Fibroblast of mammary gland (primary cell): Measurements from ENCODE around the gene KSR1.

Experiments
- DNase-seq: peaks from one replicate; pipeline ENCODE4 v3.0.0-alpha.2; 2010; ENCODE audit warnings: low read depth
- H3K4me3 ChIP-seq: 2 replicates; pipeline ENCODE4 v1.5.1; 2011; ENCODE audit warnings: low read depth, mild to moderate bottlenecking, low read length, moderate library complexity; ENCODE audit not compliant: control insufficient read depth
- TF ChIP-seq, protein P1 (sequence below): conservative IDR thresholded peaks from 2 replicates; pipeline ENCODE4 v1.5.1; 2011; ENCODE audit warnings: low read depth, low read length, inconsistent platforms; ENCODE audit not compliant: control insufficient read depth, insufficient read depth

The KSR1 gene

DNA sequence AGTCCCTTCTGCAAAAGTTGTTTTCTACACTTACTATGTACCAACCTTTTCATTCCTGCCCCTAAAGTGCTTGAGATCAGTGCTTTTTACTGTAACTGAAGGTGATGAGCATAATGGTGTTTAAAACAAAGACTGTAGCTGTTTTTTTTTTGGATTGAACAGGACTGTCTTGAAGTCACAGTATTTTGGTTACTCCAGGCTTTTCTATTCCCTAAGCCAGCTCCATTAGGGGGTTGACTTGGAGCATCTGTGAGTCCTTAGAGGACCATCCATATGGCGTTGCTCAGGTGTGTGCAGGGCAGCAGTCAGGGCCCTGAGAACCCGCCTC lies 145.7 kb downstream of the KSR1 start:
- TF ChIP-seq, protein P1, sequence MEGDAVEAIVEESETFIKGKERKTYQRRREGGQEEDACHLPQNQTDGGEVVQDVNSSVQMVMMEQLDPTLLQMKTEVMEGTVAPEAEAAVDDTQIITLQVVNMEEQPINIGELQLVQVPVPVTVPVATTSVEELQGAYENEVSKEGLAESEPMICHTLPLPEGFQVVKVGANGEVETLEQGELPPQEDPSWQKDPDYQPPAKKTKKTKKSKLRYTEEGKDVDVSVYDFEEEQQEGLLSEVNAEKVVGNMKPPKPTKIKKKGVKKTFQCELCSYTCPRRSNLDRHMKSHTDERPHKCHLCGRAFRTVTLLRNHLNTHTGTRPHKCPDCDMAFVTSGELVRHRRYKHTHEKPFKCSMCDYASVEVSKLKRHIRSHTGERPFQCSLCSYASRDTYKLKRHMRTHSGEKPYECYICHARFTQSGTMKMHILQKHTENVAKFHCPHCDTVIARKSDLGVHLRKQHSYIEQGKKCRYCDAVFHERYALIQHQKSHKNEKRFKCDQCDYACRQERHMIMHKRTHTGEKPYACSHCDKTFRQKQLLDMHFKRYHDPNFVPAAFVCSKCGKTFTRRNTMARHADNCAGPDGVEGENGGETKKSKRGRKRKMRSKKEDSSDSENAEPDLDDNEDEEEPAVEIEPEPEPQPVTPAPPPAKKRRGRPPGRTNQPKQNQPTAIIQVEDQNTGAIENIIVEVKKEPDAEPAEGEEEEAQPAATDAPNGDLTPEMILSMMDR = no peak

DNA sequence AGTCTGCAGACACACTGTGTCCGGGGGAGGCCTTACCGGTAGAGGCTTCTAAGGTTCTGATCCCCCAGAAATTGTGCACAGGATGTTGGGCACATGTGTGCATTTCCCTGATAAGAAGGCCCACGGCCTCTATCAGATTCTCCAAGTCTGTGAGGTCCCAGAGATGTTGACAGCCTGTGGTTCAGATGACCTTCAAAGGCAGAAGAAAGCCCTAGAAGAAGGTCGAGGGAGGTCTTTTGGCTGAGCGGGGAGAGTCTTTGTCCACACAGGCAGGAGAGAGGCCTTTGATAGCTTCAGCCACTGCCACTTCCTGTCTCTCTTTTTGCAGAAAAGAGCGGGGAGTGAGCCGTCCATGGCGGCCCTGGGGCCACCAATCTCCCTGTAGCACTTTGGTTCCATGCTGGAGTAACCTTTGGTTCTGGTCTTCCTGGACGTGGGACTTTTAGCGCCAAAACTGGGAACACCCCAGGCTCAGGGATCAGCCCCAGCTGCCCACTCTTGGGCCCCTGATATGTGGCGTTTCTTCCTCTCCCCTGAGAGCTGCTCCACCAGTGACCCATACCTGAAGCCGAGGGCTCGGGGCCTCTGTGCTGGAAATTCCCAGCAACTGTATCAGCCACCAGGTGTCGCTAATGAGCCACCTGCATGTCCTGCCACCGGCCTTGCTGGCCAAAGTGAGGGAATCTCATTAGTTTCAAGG lies 146.6 kb downstream of the KSR1 start:
- TF ChIP-seq, protein P1 = peak; percentile 93
- H3K4me3 ChIP-seq = no peak overlapping the region

More for the DNA sequence above, 145.7 kb downstream of the KSR1 start:
- H3K4me3 ChIP-seq = no peak overlapping the region
- DNase-seq = no peak

DNA sequence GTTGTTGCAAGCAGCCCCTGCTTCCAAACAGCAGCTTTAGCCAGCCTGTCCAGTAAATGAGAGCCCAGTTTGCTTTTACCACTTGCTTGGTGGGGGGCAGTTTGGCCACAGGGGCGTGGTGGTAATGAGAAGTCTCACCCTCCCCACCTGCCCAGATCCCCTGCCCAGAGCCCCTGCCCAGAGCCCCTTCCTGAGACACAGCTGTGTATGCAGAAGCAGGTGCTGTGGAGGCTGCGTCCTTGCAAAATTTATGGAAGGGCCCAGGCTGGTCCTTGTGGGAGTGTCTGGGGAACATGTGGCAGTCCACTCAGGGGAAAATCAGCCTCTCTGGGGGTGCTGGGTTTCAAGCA lies 147.1 kb downstream of the KSR1 start:
- H3K4me3 ChIP-seq = no peak overlapping the region
- TF ChIP-seq, protein P1 = no peak
- no peak for DNase-seq

More for the DNA sequence above, 146.6 kb downstream of the KSR1 start:
- DNase-seq = peak; percentile 63

DNA sequence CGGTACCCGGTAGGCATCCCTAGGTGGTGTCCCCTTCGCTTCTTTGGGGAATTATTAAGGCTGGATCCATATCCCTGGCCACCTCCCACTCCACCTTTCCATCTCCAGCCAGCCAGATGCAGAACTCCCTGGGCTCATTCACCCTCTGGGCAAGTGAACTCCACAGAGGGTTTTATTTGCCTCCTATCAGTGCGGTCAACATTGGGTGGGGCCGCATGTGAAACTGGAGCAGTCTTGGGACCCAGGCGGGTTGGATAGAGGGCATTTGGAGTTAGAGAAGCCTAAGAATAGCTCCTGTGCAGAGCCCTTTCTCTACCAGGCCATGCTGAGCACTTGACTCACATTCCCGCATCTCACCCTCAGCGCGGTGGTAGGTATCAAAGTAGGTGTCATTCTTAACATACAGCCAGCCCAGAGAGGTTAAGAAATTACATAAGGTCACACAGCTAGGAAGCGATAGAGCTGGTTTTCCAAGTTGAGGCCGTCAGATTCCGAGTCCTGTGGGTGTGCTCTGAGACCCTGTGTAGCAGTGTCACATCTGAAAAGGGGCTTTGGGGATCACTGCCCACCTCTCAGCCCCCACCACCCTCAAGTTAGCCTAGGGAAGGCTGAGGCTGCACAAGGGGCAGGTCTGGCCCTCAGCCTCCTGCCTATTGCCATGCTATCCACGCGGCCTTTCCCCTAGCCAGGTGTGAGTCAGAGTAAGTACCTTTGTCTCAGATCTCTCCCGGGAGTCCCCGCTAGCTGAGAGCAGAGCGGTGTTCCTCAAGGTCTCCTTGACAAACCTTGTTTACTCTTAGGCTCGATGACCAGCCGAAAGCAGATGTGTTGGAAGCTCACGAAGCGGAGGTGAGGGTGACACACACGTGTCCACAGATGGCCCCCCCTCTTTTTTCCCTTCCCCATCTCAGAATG lies 147.9 kb downstream of the KSR1 start:
- DNase-seq = no peak
- H3K4me3 ChIP-seq = no peak overlapping the region
- TF ChIP-seq, protein P1 = no peak

DNA sequence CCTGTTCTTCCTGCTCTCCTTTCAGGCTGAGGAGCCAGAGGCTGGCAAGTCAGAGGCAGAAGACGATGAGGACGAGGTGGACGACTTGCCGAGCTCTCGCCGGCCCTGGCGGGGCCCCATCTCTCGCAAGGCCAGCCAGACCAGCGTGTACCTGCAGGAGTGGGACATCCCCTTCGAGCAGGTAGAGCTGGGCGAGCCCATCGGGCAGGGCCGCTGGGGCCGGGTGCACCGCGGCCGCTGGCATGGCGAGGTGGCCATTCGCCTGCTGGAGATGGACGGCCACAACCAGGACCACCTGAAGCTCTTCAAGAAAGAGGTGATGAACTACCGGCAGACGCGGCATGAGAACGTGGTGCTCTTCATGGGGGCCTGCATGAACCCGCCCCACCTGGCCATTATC lies 149.2 kb downstream of the KSR1 start:
- no peak overlapping the region for H3K4me3 ChIP-seq
- TF ChIP-seq, protein P1 = no peak
- DNase-seq = no peak

DNA sequence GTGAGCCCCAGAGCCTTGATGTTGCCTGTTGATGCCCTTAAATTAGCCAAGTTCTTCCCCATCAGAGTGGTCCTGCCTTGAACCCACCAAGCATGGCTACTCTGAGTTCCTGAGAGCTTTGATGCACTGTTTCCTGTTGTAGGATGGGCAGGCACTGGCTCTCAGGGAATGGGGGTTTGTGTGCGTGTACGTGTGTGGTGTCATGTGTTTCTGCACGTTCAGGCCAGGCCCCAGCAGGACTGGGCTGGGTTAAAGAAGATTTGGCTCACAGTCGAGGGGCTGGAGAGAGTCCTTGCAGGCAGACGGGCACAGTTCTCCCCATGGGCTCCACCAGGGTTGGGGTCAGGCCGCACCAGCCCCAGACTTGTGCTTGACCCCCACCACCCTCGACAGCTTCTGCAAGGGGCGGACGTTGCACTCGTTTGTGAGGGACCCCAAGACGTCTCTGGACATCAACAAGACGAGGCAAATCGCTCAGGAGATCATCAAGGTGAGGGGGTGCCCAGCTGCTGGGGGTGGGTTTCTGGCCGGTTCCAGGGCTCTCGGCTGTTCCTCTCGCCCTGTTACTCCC lies 151.4 kb downstream of the KSR1 start:
- DNase-seq = no peak
- H3K4me3 ChIP-seq = no peak overlapping the region
- TF ChIP-seq, protein P1 = no peak
